Measurements from ENCODE around the gene LST1.

LST1 gene

GRCh38 chr6:31559606-31559957 is 26.5 kb upstream of the LST1 start:
- in situ Hi-C loops (cut with MboI; ENCODE audit: low pct_unique_long_range_greater_than_20kb, low sequenced_read_pairs, unreplicated experiment) = no loop called here
- DNase-seq (ENCODE audit: low spot score) = no peak
- no peak for TF ChIP-seq CTCF (IDR thresholded peaks at IDR 0.05; ENCODE audit: extremely low read depth, insufficient read depth, missing control alignments)

GRCh38 chr6:31559958-31560696 is 25.9 kb upstream of the LST1 start:
- DNase-seq (ENCODE audit: low spot score) = peak; percentile 71
- in situ Hi-C loops (cut with MboI; ENCODE audit: low pct_unique_long_range_greater_than_20kb, low sequenced_read_pairs, unreplicated experiment) = no loop called here
- TF ChIP-seq CTCF (IDR thresholded peaks at IDR 0.05; ENCODE audit: extremely low read depth, insufficient read depth, missing control alignments) = no peak

GRCh38 chr6:31560697-31561058 is 25.4 kb upstream of the LST1 start:
- DNase-seq (ENCODE audit: low spot score) = no peak
- in situ Hi-C loops (cut with MboI; ENCODE audit: low pct_unique_long_range_greater_than_20kb, low sequenced_read_pairs, unreplicated experiment) = no loop called here
- TF ChIP-seq CTCF (IDR thresholded peaks at IDR 0.05; ENCODE audit: extremely low read depth, insufficient read depth, missing control alignments) = no peak

GRCh38 chr6:31567531-31568370 is 18.3 kb upstream of the LST1 start:
- no peak for TF ChIP-seq CTCF (IDR thresholded peaks at IDR 0.05; ENCODE audit: extremely low read depth, insufficient read depth, missing control alignments)
- DNase-seq (ENCODE audit: low spot score) = no peak
- in situ Hi-C loops (cut with MboI; ENCODE audit: low pct_unique_long_range_greater_than_20kb, low sequenced_read_pairs, unreplicated experiment) = no loop called here

GRCh38 chr6:31568537-31568961 is 17.5 kb upstream of the LST1 start:
- DNase-seq (ENCODE audit: low spot score) = peak; percentile 79

More at GRCh38 chr6:31568537-31568961, 17.5 kb upstream of the LST1 start:
- no peak for TF ChIP-seq CTCF (IDR thresholded peaks at IDR 0.05; ENCODE audit: extremely low read depth, insufficient read depth, missing control alignments)
- in situ Hi-C loops (cut with MboI; ENCODE audit: low pct_unique_long_range_greater_than_20kb, low sequenced_read_pairs, unreplicated experiment) = no loop called here

All from GM13977 (cell line).